Heart left ventricle (tissue), 16 donors: ENCODE results near the gene FNBP1L. TPM values are rescaled to one million over a fixed set of nuclear protein-coding genes. Genes with fewer than 3 reads are reported as not detected.

ENCODE experiments used
- ATAC-seq, 4 donors: fragments of 200-7000 bp; cut with Tn5 transposase; one replicate each; pipeline ENCODE4 v1.9.1; 2020 to 2022; ENCODE audit warnings: moderate library complexity in 4 of 4, mild to moderate bottlenecking in 3 of 4, moderate number of reproducible peaks in 1 of 4
- DNase-seq, 5 donors: peaks; one replicate each; pipeline ENCODE4 v3.0.0-alpha.2; 2020
- H3K27ac ChIP-seq, 12 donors: fragments of 200-600 bp; sonication (generic) in 4 of 12; one replicate each; pipeline versions ENCODE4 v1.5.0 to v1.8.0; 2016 to 2022; ENCODE audit warnings: mild to moderate bottlenecking in 2 of 12
- H3K27me3 ChIP-seq, 9 donors: fragments of 200-600 bp; sonication (generic) in 2 of 9; one replicate each; pipeline versions ENCODE4 v1.5.1 to v1.8.0; 2016 to 2022; ENCODE audit warnings: mild to moderate bottlenecking in 3 of 9
- H3K36me3 ChIP-seq, 9 donors: fragments of 200-600 bp; sonication (generic) in 2 of 9; one replicate each; pipeline versions ENCODE4 v1.5.0 to v1.8.0; 2018 to 2022; ENCODE audit warnings: mild to moderate bottlenecking in 2 of 9
- H3K4me1 ChIP-seq, 12 donors: fragments of 200-600 bp; sonication (generic) in 4 of 12; one replicate each; pipeline versions ENCODE4 v1.5.0 to v1.8.0; 2016 to 2022; ENCODE audit warnings: mild to moderate bottlenecking in 3 of 12
- H3K4me3 ChIP-seq, 12 donors: fragments of 200-600 bp; sonication (generic) in 4 of 12; one replicate each; pipeline versions ENCODE4 v1.5.0 to v1.8.0; 2017 to 2022; ENCODE audit warnings: mild to moderate bottlenecking in 9 of 12, moderate library complexity in 4 of 12
- H3K9me3 ChIP-seq, 12 donors: fragments of 200-600 bp; sonication (generic) in 4 of 12; one replicate each; pipeline versions ENCODE4 v1.5.0 to v1.8.0; 2016 to 2022; ENCODE audit warnings: mild to moderate bottlenecking in 1 of 12
- CTCF ChIP-seq, 12 donors: fragments of 200-600 bp; sonication (generic) in 4 of 12; IDR thresholded peaks; one replicate each; pipeline versions ENCODE4 v1.5.0 to v1.8.0; 2018 to 2022; ENCODE audit warnings: antibody characterized with exemption in 12 of 12, mild to moderate bottlenecking in 5 of 12
- POLR2A ChIP-seq, 2 donors: fragments of 450-650 bp; IDR thresholded peaks; one replicate each; pipeline ENCODE4 v1.6.1; 2017; ENCODE audit warnings: antibody characterized with exemption in 2 of 2, mild to moderate bottlenecking in 2 of 2, moderate library complexity in 2 of 2
- WGBS, 4 donors: extraction: QIAGEN DNeasy Blood & Tissue Kit in 2 of 4; methylation state at CpG; one replicate each; pipeline versions ENCODE4 v1.1.5 to v1.1.7; 2013 to 2018; 5-methylcytosine and 5-hydroxymethylcytosine counted together
- intact Hi-C, 10 donors: fragments of 100-400 bp; cut with DNase I; formaldehyde crosslinking; loops; one replicate each; pipeline versions ENCODE4 v1.11.1 to v1.14.2; 2022
- polyA plus RNA-seq, 2 donors: library from polyadenylated mRNA; stranded (reverse); fragments of 200-250 nt; gene quantifications; one replicate each; pipeline ENCODE4 v1.2.3, GENCODE V29; 2013
- total RNA-seq, 9 donors: library from RNA; depleted of rRNA in 2 of 9; stranded (reverse); fragments of >200 nt in 2 of 9; fragmentation: NEBNext Ultra II Directional in 3 of 9; extraction: Animal tissue kit (Norgen Biotek cat#: 25700) in 3 of 9; gene quantifications; one replicate each; pipeline versions ENCODE4 v1.1.0 to v1.2.4, GENCODE V29; 2016 to 2023
- donor health status: ischemic (EF 13 %, LVEDD 7.1; RV severe dilation, severe dysfunction).
- donor health status: healthy with polysubstance abuse.
- donor health status: DM: no; HTN: yes; CAD: no.
- donor health status: DM: no; HTN: no; CAD: no.
- donor health status: ischemic (EF 25% LVEDD 6.9; RV normal size, moderate dysfunction).
- donor health status: ischemic (EF 25% LVEDD 5.7; RV mildly dilated, moderate dysfunction).
- donor health status: healthy.
- donor health status: DM: yes; HTN: yes; CAD: no.
- donor health status: ischemic (EF 35%, LVEDD 5.7; RV mildly dilated, moderate dysfunction).
- donor health status: nonischemic (EF 11% LVEDD 7.7; RV severe dilation, severe dysfunction).
- donor health status: DM: yes; HTN: yes; CAD: no.
- donor health status: PGD.
- donor health status: ischemic (EF 29% LVEDD 5.4; RV normal size, mild dysfunction).
- donor health status: nonischemic (EF 23%, LVEDD 6.1; RV moderate dilation, normal function).

Gene FNBP1L
- total and polyA plus RNA-seq, 11 donors = 12.4 to 38.8 (median 23.4) TPM

GRCh38 chr1:93448983-93449804, 1.3 kb downstream of the FNBP1L start:
- DNase-seq (peak in 1 of 5 donors; percentile 20), ATAC-seq (peak in 2 of 4 donors; percentile 6 to 10)
- peak overlapping the region; percentile 70 to 100 (median 95) for H3K4me3 ChIP-seq
- H3K4me1 ChIP-seq = peaks cover 0 to 30% (median 13%) of the 10 kb centered on the region in 12 donors
- TF ChIP-seq POLR2A (IDR thresholded peaks at IDR 0.05) = no peak
- TF ChIP-seq CTCF (IDR thresholded peaks at IDR 0.05) = no peak
- WGBS, 4 donors = 0 to 4% (median 1%) methylated on average over 26 to 27 of the region's 27 CpGs
- H3K27me3 ChIP-seq = no peaks in the 10 kb centered on the region
- intact Hi-C loops = loop anchor here in 8 of 10 donors (1.0 to 10.0 kb wide), 9 partner anchors 103 to 398 kb away; partner anchors contain the start of gene BCAR3 (in 1 of the 8)
- no peaks in the 10 kb centered on the region for H3K36me3 ChIP-seq
- no peaks in the 10 kb centered on the region for H3K9me3 ChIP-seq
- H3K27ac ChIP-seq = peak overlapping the region; percentile 54 to 95 (median 89)

DNA sequence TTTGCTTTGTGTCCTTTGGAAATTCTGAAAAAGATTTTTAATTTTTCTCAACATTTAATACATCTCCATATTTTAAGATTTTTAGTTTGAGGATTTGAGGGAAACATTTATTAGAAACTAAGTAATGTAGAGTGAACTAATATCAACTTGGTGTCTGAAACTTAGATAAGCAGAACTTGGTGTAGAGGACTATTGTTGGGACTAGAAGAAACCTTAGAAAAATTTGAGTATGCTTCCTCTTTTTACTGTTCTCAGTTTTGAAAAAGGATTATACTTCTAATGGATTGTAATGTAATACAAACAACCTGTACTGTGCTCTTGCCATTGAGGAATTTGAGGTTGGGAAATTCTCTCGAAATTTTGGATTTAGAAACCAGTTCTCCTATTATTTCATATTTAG, 2.4 kb downstream of the FNBP1L start:
- intact Hi-C loops = loop anchor here in 2 of 10 donors (5.0 to 10.0 kb wide), 2 partner anchors 52 to 94 kb away; no protein-coding TSS in a partner anchor

GRCh38 chr1:93453911-93454310, 6.0 kb downstream of the FNBP1L start:
- Histone ChIP-seq H3K9me3 (no peaks in the 10 kb centered on the region), H3K27me3 (no peaks in the 10 kb centered on the region), H3K36me3 (peaks cover 0 to 7% (median 0%) of the 10 kb centered on the region in 9 donors), H3K4me3 (no peak overlapping the region), H3K27ac (no peak overlapping the region), H3K4me1 (peaks cover 0 to 18% (median 6%) of the 10 kb centered on the region in 12 donors)
- WGBS, 4 donors = 76 to 100% (median 90%) methylated on average over 1 of the region's 1 CpG
- TF ChIP-seq POLR2A (IDR thresholded peaks at IDR 0.05) = no peak
- no peak for TF ChIP-seq CTCF (IDR thresholded peaks at IDR 0.05)
- DNase-seq (no peak), ATAC-seq (no peak)
- intact Hi-C loops = loop anchor here in 2 of 10 donors (5.0 to 10.0 kb wide), 2 partner anchors 48 to 91 kb away; no protein-coding TSS in a partner anchor

More for the DNA sequence above, 2.4 kb downstream of the FNBP1L start:
- ATAC-seq (no peak), DNase-seq (no peak)
- no peaks in the 10 kb centered on the region for H3K36me3 ChIP-seq
- WGBS, 4 donors = 67 to 86% (median 74%) methylated on average over 1 of the region's 1 CpG
- no peaks in the 10 kb centered on the region for H3K9me3 ChIP-seq
- peak overlapping the region in 1 of 12 donors; percentile 92 for H3K4me3 ChIP-seq
- H3K27me3 ChIP-seq = no peaks in the 10 kb centered on the region
- H3K27ac ChIP-seq = no peak overlapping the region
- no peak for TF ChIP-seq CTCF (IDR thresholded peaks at IDR 0.05)
- no peak for TF ChIP-seq POLR2A (IDR thresholded peaks at IDR 0.05)
- peaks cover 0 to 30% (median 13%) of the 10 kb centered on the region in 12 donors for H3K4me1 ChIP-seq

DNA sequence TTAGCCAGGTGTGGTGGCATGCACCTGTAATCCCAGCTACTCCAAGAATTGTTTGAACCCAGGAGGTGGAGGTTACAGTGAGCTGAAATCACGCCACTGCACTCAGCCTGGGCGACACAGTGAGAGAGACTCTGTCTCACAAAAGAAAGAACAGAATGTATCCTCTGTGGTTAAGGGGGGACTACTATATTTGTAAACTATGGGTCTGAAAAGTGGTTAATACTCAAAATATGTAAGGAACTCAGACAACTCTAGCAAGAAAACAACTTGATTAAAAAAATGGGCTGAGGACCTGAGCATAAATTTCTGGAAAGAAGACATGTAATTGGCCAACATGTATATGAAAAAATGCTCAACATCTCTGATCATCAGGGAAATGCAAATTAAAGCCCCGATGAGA, 11.2 kb downstream of the FNBP1L start:
- DNase-seq = no peak
- 92 to 97% (median 95%) methylated on average over 3 of the region's 3 CpGs for WGBS, 4 donors

More for the DNA sequence above, 11.2 kb downstream of the FNBP1L start:
- Histone ChIP-seq H3K4me1 (peaks cover 0 to 14% (median 0%) of the 10 kb centered on the region in 12 donors), H3K4me3 (no peak overlapping the region), H3K9me3 (peaks cover 0 to 3% (median 0%) of the 10 kb centered on the region in 12 donors), H3K27ac (no peak overlapping the region), H3K27me3 (no peaks in the 10 kb centered on the region), H3K36me3 (peaks cover 0 to 7% (median 0%) of the 10 kb centered on the region in 9 donors)
- intact Hi-C loops = loop anchor here in 1 of 10 donors (10.0 kb wide), 1 partner anchor 86 kb away; no protein-coding TSS in a partner anchor
- ATAC-seq = no peak
- TF ChIP-seq CTCF (IDR thresholded peaks at IDR 0.05) (no peak), POLR2A (IDR thresholded peaks at IDR 0.05) (no peak)
